ENCODE measurements around the gene AHSP. TPM values are rescaled to one million over a fixed set of nuclear protein-coding genes. Genes with fewer than 3 reads are reported as not detected.
"Not testable (repeated sequence)": the region's sequence is repeated elsewhere in the genome, so short reads cannot be mapped to it uniquely, and the experiment has no call there.

AHSP gene
- total RNA-seq, 2 experiments from 2014 or later: not detected

- Mint-ChIP-seq H3K4me3 (no peak overlapping the region), H3K27me3 (peaks cover 58% of the 10 kb centered on the region), H3K27ac (no peak overlapping the region), H3K36me3 (peaks cover 9% of the 10 kb centered on the region), H3K9me3 (ENCODE audit: low read depth) (peaks cover 11% of the 10 kb centered on the region), H3K4me1 (peaks cover 3% of the 10 kb centered on the region)
- ATAC-seq: no peak
- CTCF ChIA-PET: no interaction called here
- no peak for DNase-seq
Observed at GRCh38 chr16:31569360-31569717, 41.6 kb downstream of the AHSP start.

- CTCF ChIA-PET: no interaction called here
- ATAC-seq: no peak
Observed at GRCh38 chr16:31572821-31573220, 45.1 kb downstream of the AHSP start.

GRCh38 chr16:31574159-31574558 lies 46.5 kb downstream of the AHSP start:
- Mint-ChIP-seq H3K9me3 (ENCODE audit: low read depth) (peaks cover 21% of the 10 kb centered on the region), H3K27me3 (peaks cover 22% of the 10 kb centered on the region)
- H3K27ac Mint-ChIP-seq, H3K36me3 Mint-ChIP-seq, H3K4me3 Mint-ChIP-seq, ATAC-seq, CTCF ChIA-PET, DNase-seq, H3K4me1 Mint-ChIP-seq: not testable (repeated sequence)

More at GRCh38 chr16:31572821-31573220, 45.1 kb downstream of the AHSP start:
- no peak overlapping the region for H3K4me3 Mint-ChIP-seq
- no peak for DNase-seq
- peaks cover 19% of the 10 kb centered on the region for H3K9me3 Mint-ChIP-seq (ENCODE audit: low read depth)
- H3K4me1 Mint-ChIP-seq: peaks cover 3% of the 10 kb centered on the region
- peaks cover 9% of the 10 kb centered on the region for H3K36me3 Mint-ChIP-seq
- H3K27me3 Mint-ChIP-seq: peaks cover 34% of the 10 kb centered on the region
- no peak overlapping the region for H3K27ac Mint-ChIP-seq

GRCh38 chr16:31577411-31577810 lies 49.7 kb downstream of the AHSP start:
- H3K9me3 Mint-ChIP-seq (ENCODE audit: low read depth): peaks cover 20% of the 10 kb centered on the region
- H3K4me1 Mint-ChIP-seq: no peaks in the 10 kb centered on the region
- no peak for ATAC-seq

More at GRCh38 chr16:31577411-31577810, 49.7 kb downstream of the AHSP start:
- DNase-seq: no peak
- Mint-ChIP-seq H3K4me3 (no peak overlapping the region), H3K27ac (no peak overlapping the region), H3K27me3 (peaks cover 3% of the 10 kb centered on the region), H3K36me3 (peaks cover 1% of the 10 kb centered on the region)
- CTCF ChIA-PET: no interaction called here

Other genes with a start within 250 kb of the AHSP start
- 10 to 100 TPM; 56.8 to 62.0 TPM for gene ITGAX, start 172.7 kb upstream of the AHSP start, total RNA-seq
- under 1 TPM; 0.09 to 0.23 TPM for gene ITGAD, start 134.6 kb upstream of the AHSP start, total RNA-seq
- gene COX6A2, start 99.5 kb upstream of the AHSP start, total RNA-seq: not detected
- gene ZNF843, start 85.1 kb upstream of the AHSP start, total RNA-seq: under 1 TPM; 0.16 to 0.29 TPM
- 10 to 100 TPM; 19.2 to 22.2 TPM for gene ARMC5, start 68.4 kb upstream of the AHSP start, total RNA-seq
- 1 to 10 TPM in 1 of 2 experiments, under 1 TPM in 1; 0.67 to 1.0 TPM for gene TGFB1I1, start 55.7 kb upstream of the AHSP start, total RNA-seq
- not detected for gene SLC5A2, start 44.8 kb upstream of the AHSP start, total RNA-seq
- 10 to 100 TPM; 32.8 to 37.7 TPM for gene RUSF1, start 19.5 kb upstream of the AHSP start, total RNA-seq